Fibroblast of lung (primary cell): ENCODE measurements around the gene KIAA0753. TPM values are rescaled to one million over a fixed set of nuclear protein-coding genes. Genes with fewer than 3 reads are reported as not detected.

Source experiments
- DNase-seq, 2 donors: peaks; one replicate each; pipeline versions ENCODE4 v3.0.0 to v3.0.0-alpha.2; 2010; ENCODE audit warnings: low read depth in 2 of 2
- H2AFZ ChIP-seq: 2 replicates; pipeline ENCODE4 v1.5.1; 2012; ENCODE audit warnings: low read length, control low read depth, inconsistent platforms
- H3K27ac ChIP-seq: 2 replicates; pipeline ENCODE4 v1.5.1; 2011; ENCODE audit warnings: low read length, control low read depth; ENCODE audit not compliant: insufficient read depth
- H3K27me3 ChIP-seq: 2 replicates; pipeline ENCODE4 v1.5.1; 2011; ENCODE audit warnings: mild to moderate bottlenecking, low read length; ENCODE audit not compliant: control insufficient read depth, insufficient read depth
- H3K36me3 ChIP-seq: 2 replicates; pipeline ENCODE4 v1.5.1; 2011; ENCODE audit warnings: low read length; ENCODE audit not compliant: control insufficient read depth, insufficient read depth
- H3K4me1 ChIP-seq: 2 replicates; pipeline ENCODE4 v1.5.1; 2011; ENCODE audit warnings: low read length; ENCODE audit not compliant: control insufficient read depth, insufficient read depth; ENCODE audit errors: extremely low read depth
- H3K4me2 ChIP-seq: 2 replicates; pipeline ENCODE4 v1.5.1; 2011; ENCODE audit warnings: low read length, control low read depth; ENCODE audit not compliant: insufficient read depth; ENCODE audit errors: extremely low read depth
- H3K4me3 ChIP-seq, 4 experiments: fragments of 200-600 bp in 1 of 4; sonication (generic) in 1 of 4; replicated peaks in 1 of 4; 2 replicates each; pipeline ENCODE4 v1.5.1; 2011 to 2016; ENCODE audit warnings: low read length in 4 of 4, low read depth in 3 of 4, mild to moderate bottlenecking in 3 of 4, control low read depth in 2 of 4, inconsistent platforms in 1 of 4, mixed read lengths in 1 of 4; ENCODE audit not compliant: insufficient read depth in 1 of 4; ENCODE audit errors: control extremely low read depth in 1 of 4
- H3K79me2 ChIP-seq: 2 replicates; pipeline ENCODE4 v1.5.1; 2012; ENCODE audit warnings: mild to moderate bottlenecking, low read length, inconsistent platforms; ENCODE audit not compliant: control insufficient read depth, insufficient read depth
- H3K9ac ChIP-seq: 2 replicates; pipeline ENCODE4 v1.5.1; 2011; ENCODE audit warnings: mild to moderate bottlenecking, low read length, control low read depth; ENCODE audit not compliant: insufficient read depth
- H3K9me3 ChIP-seq: 2 replicates; pipeline ENCODE4 v1.5.1; 2012; ENCODE audit warnings: low read depth, low read length; ENCODE audit not compliant: control insufficient read depth, insufficient read depth
- H4K20me1 ChIP-seq: 2 replicates; pipeline ENCODE4 v1.5.1; 2011; ENCODE audit warnings: low read length; ENCODE audit not compliant: control insufficient read depth, insufficient read depth; ENCODE audit errors: extremely low read depth
- CTCF ChIP-seq, 2 donors: IDR thresholded peaks in 1 of 2; conservative IDR thresholded peaks in 1 of 2; 1 replicate in 1 of 2; 2 replicates in 1 of 2; pipeline ENCODE4 v1.5.1; 2011 to 2012; ENCODE audit warnings: low read length in 2 of 2, control low read depth in 1 of 2, inconsistent platforms in 1 of 2, low read depth in 1 of 2, mild to moderate bottlenecking in 1 of 2
- EZH2 ChIP-seq: IDR thresholded peaks from 2 replicates; pipeline ENCODE4 v1.5.1; 2012; ENCODE audit warnings: low read length, control low read depth, mild to moderate bottlenecking; ENCODE audit errors: missing control alignments
- polyA plus RNA-seq, 2 donors: library from polyadenylated mRNA; depleted of rRNA in 1 of 2; stranded (reverse) in 1 of 2; unstranded in 1 of 2; fragments of >200 nt; gene quantifications; 2 replicates each; pipeline ENCODE4 v1.2.1, GENCODE V29; 2011 to 2012; ENCODE audit warnings: missing spikeins in 1 of 2
- total RNA-seq: library from RNA; depleted of rRNA; stranded (reverse); fragments of >200 nt; gene quantifications from 2 replicates; pipeline ENCODE4 v1.2.1, GENCODE V29; 2014

KIAA0753 gene
- total and polyA plus RNA-seq, 2 donors (not counting 1 experiment from before 2014, with no cell fraction given): 5.8 to 12.9 TPM

GRCh38 chr17:6684881-6685767 lies 44.6 kb upstream of the KIAA0753 start:
- no peaks in the 10 kb centered on the region for H3K27me3 ChIP-seq
- H2AFZ ChIP-seq: no peak overlapping the region
- H3K36me3 ChIP-seq: no peaks in the 10 kb centered on the region
- H3K9me3 ChIP-seq: no peaks in the 10 kb centered on the region
- H3K27ac ChIP-seq: no peak overlapping the region
- DNase-seq: no peak
- no peaks in the 10 kb centered on the region for H4K20me1 ChIP-seq
- H3K4me2 ChIP-seq: no peak overlapping the region
- H3K4me1 ChIP-seq: no peaks in the 10 kb centered on the region
- TF ChIP-seq EZH2 (no peak), CTCF (conservative IDR thresholded peaks at IDR 0.05 in 1 of 2, IDR thresholded peaks at IDR 0.05 in 1 of 2; ENCODE audit: low read depth in 1 of 2, low read length in 2 of 2) (no peak)
- H3K4me3 ChIP-seq: no peak overlapping the region
- no peaks in the 10 kb centered on the region for H3K79me2 ChIP-seq
- no peak overlapping the region for H3K9ac ChIP-seq

GRCh38 chr17:6684460-6684783 lies 43.9 kb upstream of the KIAA0753 start:
- TF ChIP-seq EZH2 (no peak), CTCF (conservative IDR thresholded peaks at IDR 0.05 in 1 of 2, IDR thresholded peaks at IDR 0.05 in 1 of 2; ENCODE audit: low read depth in 1 of 2, low read length in 2 of 2) (no peak)
- no peaks in the 10 kb centered on the region for H3K4me1 ChIP-seq

GRCh38 chr17:6683730-6684459 lies 43.4 kb upstream of the KIAA0753 start:
- no peak overlapping the region for H2AFZ ChIP-seq

More at GRCh38 chr17:6684460-6684783, 43.9 kb upstream of the KIAA0753 start:
- no peak for DNase-seq
- H3K27ac ChIP-seq: no peak overlapping the region
- H3K9ac ChIP-seq: no peak overlapping the region
- no peak overlapping the region for H2AFZ ChIP-seq
- H3K9me3 ChIP-seq: no peaks in the 10 kb centered on the region
- H3K27me3 ChIP-seq: no peaks in the 10 kb centered on the region
- no peaks in the 10 kb centered on the region for H3K36me3 ChIP-seq
- no peak overlapping the region for H3K4me3 ChIP-seq
- no peaks in the 10 kb centered on the region for H3K79me2 ChIP-seq
- no peaks in the 10 kb centered on the region for H4K20me1 ChIP-seq
- no peak overlapping the region for H3K4me2 ChIP-seq

More at GRCh38 chr17:6683730-6684459, 43.4 kb upstream of the KIAA0753 start:
- H3K36me3 ChIP-seq: no peaks in the 10 kb centered on the region
- H3K27ac ChIP-seq: no peak overlapping the region
- no peaks in the 10 kb centered on the region for H3K4me1 ChIP-seq
- no peak overlapping the region for H3K4me3 ChIP-seq
- DNase-seq: no peak
- no peak overlapping the region for H3K4me2 ChIP-seq
- no peaks in the 10 kb centered on the region for H3K9me3 ChIP-seq
- H4K20me1 ChIP-seq: no peaks in the 10 kb centered on the region
- TF ChIP-seq EZH2: no peak
- TF ChIP-seq CTCF (conservative IDR thresholded peaks at IDR 0.05 in 1 of 2, IDR thresholded peaks at IDR 0.05 in 1 of 2; ENCODE audit: low read depth in 1 of 2, low read length in 2 of 2): no peak
- no peak overlapping the region for H3K9ac ChIP-seq
- no peaks in the 10 kb centered on the region for H3K27me3 ChIP-seq
- H3K79me2 ChIP-seq: no peaks in the 10 kb centered on the region
